ENCODE data around the gene RBM43. TPM values are rescaled to one million over a fixed set of nuclear protein-coding genes. Genes with fewer than 3 reads are reported as not detected.

RBM43 gene
- total RNA-seq, 1 experiment from 2014 or later: 1.8 TPM

GRCh38 chr2:151291224-151291623, 29.6 kb upstream of the RBM43 start:
- Mint-ChIP-seq H3K9me3 (peaks cover 0 to 2% of the 10 kb centered on the region in 2 experiments; a peak in 3 of 5 replicates), H3K36me3 (ENCODE audit: insufficient read depth in 1 of 3, low read depth in 3 of 3) (no peaks in the 10 kb centered on the region), H3K4me1 (peaks cover 12 to 15% of the 10 kb centered on the region in 2 experiments), H3K27me3 (ENCODE audit: low read depth) (peaks cover 3% of the 10 kb centered on the region), H3K27ac (no peak overlapping the region), H3K4me3 (no peak overlapping the region)
- no peaks in the 10 kb centered on the region for H3K79me1 ChIP-seq (ENCODE audit: insufficient read depth, low read depth, low read length, poor library complexity, severe bottlenecking)
- no peak overlapping the region for H4K91ac ChIP-seq (ENCODE audit: insufficient read length, low read depth, low read length)
- H2BK5ac ChIP-seq (ENCODE audit: insufficient read length, low read length): no peak overlapping the region
- no peaks in the 10 kb centered on the region for H4K20me1 ChIP-seq (ENCODE audit: control insufficient read depth, insufficient read depth, insufficient read length)
- H2BK12ac ChIP-seq (ENCODE audit: insufficient read length, low read depth, low read length): no peak overlapping the region
- no peak overlapping the region for H3K56ac ChIP-seq (ENCODE audit: insufficient read length, low read depth, low read length)
- no peak overlapping the region for H3K23ac ChIP-seq (ENCODE audit: insufficient read length, low read depth, low read length)
- H3K9ac ChIP-seq (ENCODE audit: extremely low read depth, insufficient read length, low read length): no peak overlapping the region
- H3K4me1 ChIP-seq (ENCODE audit: insufficient read depth, low read length): no peaks in the 10 kb centered on the region; the same call in 1 of the 2 replicates
- H4K8ac ChIP-seq (replicated peaks; ENCODE audit: insufficient read length, low read depth, low read length): no peak overlapping the region
- H3T11ph ChIP-seq (ENCODE audit: low read length): no peak overlapping the region
- H3K9me3 ChIP-seq (ENCODE audit: control insufficient read depth, low read depth, low read length): no peaks in the 10 kb centered on the region
- DNase-seq: no peak
- H2BK15ac ChIP-seq (ENCODE audit: low read depth, low read length): no peak overlapping the region
- no peak overlapping the region for H3K4ac ChIP-seq (ENCODE audit: low read depth, low read length)
- no peak overlapping the region for H4K5ac ChIP-seq (ENCODE audit: insufficient read length, low read depth, low read length)
- no peak overlapping the region for H2AK5ac ChIP-seq (ENCODE audit: insufficient read length, low read length)
- no peak overlapping the region for H2BK20ac ChIP-seq (ENCODE audit: low read depth, low read length, poor library complexity, severe bottlenecking)
- H3K4me2 ChIP-seq (ENCODE audit: insufficient read depth, insufficient read length, low read length): no peak overlapping the region
- H2AFZ ChIP-seq (ENCODE audit: low read length): no peak overlapping the region
- no peak overlapping the region for H3K18ac ChIP-seq (ENCODE audit: insufficient read length, low read depth, low read length)
- no peak overlapping the region for H3K14ac ChIP-seq (ENCODE audit: insufficient read depth, low read length)
- H3K79me2 ChIP-seq (ENCODE audit: insufficient read depth, low read length): no peaks in the 10 kb centered on the region
- H2BK120ac ChIP-seq (ENCODE audit: low read depth, low read length, poor library complexity, severe bottlenecking): no peak overlapping the region
- no peaks in the 10 kb centered on the region for H3K27me3 ChIP-seq (ENCODE audit: insufficient read depth, low read length)
- H3K27ac ChIP-seq (ENCODE audit: insufficient read length, low read depth, low read length): no peak overlapping the region
- TF ChIP-seq CTCF (conservative IDR thresholded peaks at IDR 0.05): no peak
- peaks cover 6% of the 10 kb centered on the region for H3K23me2 ChIP-seq (ENCODE audit: insufficient read length, low read depth, low read length, poor library complexity, severe bottlenecking)
